GM12878 (cell line): ENCODE data around the gene B3GNT4. TPM values are rescaled to one million over a fixed set of nuclear protein-coding genes. Genes with fewer than 3 reads are reported as not detected.
"Not testable (repeated sequence)": the region's sequence is repeated elsewhere in the genome, so short reads cannot be mapped to it uniquely, and the experiment has no call there.

Experiments used
- ATAC-seq: fragments of 200-7000 bp; cut with Tn5 transposase; 3 replicates; pipeline ENCODE4 v1.9.1; 2020; ENCODE audit warnings: mild to moderate bottlenecking, moderate library complexity
- BruUV-seq: library from RNA; stranded (reverse); fragments of 400-500 nt; replicated peaks from 2 replicates; lab custom pipeline; 2021; lab: Mats Ljungman, UMichigan
- CTCF ChIA-PET: fragments of 300-600 bp; sonication (Branson Sonifier 250); formaldehyde crosslinking; extraction: SDS; loops from one replicate; lab custom pipeline; 2021; ENCODE audit warnings: inconsistent platforms; lab: Yijun Ruan, JAX
- POLR2A ChIA-PET: fragments of 350-600 bp; formaldehyde crosslinking; extraction: SDS; loops from one replicate; lab custom pipeline; 2021; ENCODE audit warnings: inconsistent platforms; lab: Charles Lee
- RAD21 ChIA-PET: fragments of 300-600 bp; sonication (Branson Sonifier 250); formaldehyde crosslinking; loops from one replicate; lab custom pipeline; 2023; ENCODE audit warnings: antibody characterized with exemption; ENCODE audit not compliant: unreplicated experiment; lab: Charles Lee
- SMC1A ChIA-PET: fragments of 300-600 bp; sonication (Branson Sonifier 250); formaldehyde crosslinking; loops from one replicate; lab custom pipeline; 2023; ENCODE audit not compliant: unreplicated experiment, uncharacterized antibody; lab: Charles Lee
- DNase-seq: peaks from one replicate; pipeline ENCODE4 v3.0.0-alpha.2; 2011; ENCODE audit warnings: low read depth, low spot score
- FAIRE-seq: peaks from 3 replicates; lab custom pipeline; 2011; peaks lifted over from hg19 to GRCh38; lab: Jason Lieb, UNC
- H2AFZ ChIP-seq: 2 replicates; pipeline ENCODE4 v1.6.0; 2011; ENCODE audit warnings: low read depth, low read length, control low read depth; ENCODE audit not compliant: control insufficient read depth
- H3K27ac ChIP-seq: 2 replicates; pipeline ENCODE4 v1.5.1; 2011; ENCODE audit warnings: control low read depth; ENCODE audit not compliant: control insufficient read depth, insufficient read depth
- H3K27me3 ChIP-seq, 2 experiments: replicated peaks in 1 of 2; 2 replicates each; pipeline versions ENCODE4 v1.6.0 to v1.6.1; 2011; ENCODE audit warnings: low read length in 1 of 2; ENCODE audit not compliant: control insufficient read depth in 2 of 2, insufficient read depth in 2 of 2
- H3K36me3 ChIP-seq, 2 experiments: 2 replicates each; pipeline ENCODE4 v1.5.1; 2011; ENCODE audit warnings: low read length in 1 of 2; ENCODE audit not compliant: control insufficient read depth in 2 of 2, insufficient read depth in 2 of 2
- H3K4me1 ChIP-seq: 2 replicates; pipeline ENCODE4 v1.6.1; 2011; ENCODE audit warnings: mild to moderate bottlenecking, low read length, moderate library complexity, mixed read lengths; ENCODE audit not compliant: control insufficient read depth, insufficient read depth
- H3K4me2 ChIP-seq: 2 replicates; pipeline ENCODE4 v1.6.0; 2011; ENCODE audit warnings: control low read depth; ENCODE audit not compliant: control insufficient read depth, insufficient read depth
- H3K4me3 ChIP-seq: fragments of 200-600 bp; sonication (generic); 2 replicates; pipeline ENCODE4 v1.5.1; 2016
- H3K79me2 ChIP-seq: 2 replicates; pipeline ENCODE4 v1.6.0; 2011; ENCODE audit warnings: low read length; ENCODE audit not compliant: control insufficient read depth, insufficient read depth
- H3K9ac ChIP-seq: 2 replicates; pipeline ENCODE4 v1.8.0; 2011; ENCODE audit warnings: low read length, control low read depth, mixed read lengths; ENCODE audit not compliant: control insufficient read depth, insufficient read depth
- H3K9me3 ChIP-seq: replicated peaks from 3 replicates; pipeline ENCODE4 v1.5.1; 2011; ENCODE audit warnings: mild to moderate bottlenecking, low read length; ENCODE audit not compliant: control insufficient read depth, insufficient read depth
- H4K20me1 ChIP-seq: 2 replicates; pipeline ENCODE4 v1.6.0; 2011; ENCODE audit not compliant: control insufficient read depth, insufficient read depth
- BACH1 ChIP-seq: fragments of 450-650 bp; IDR thresholded peaks from 2 replicates; pipeline ENCODE4 v1.6.1; 2017; ENCODE audit warnings: mild to moderate bottlenecking, borderline replicate concordance
- E2F8 ChIP-seq: fragments of 450-650 bp; IDR thresholded peaks from 2 replicates; pipeline ENCODE4 v1.6.1; 2018; ENCODE audit warnings: mild to moderate bottlenecking, low read depth, moderate library complexity; ENCODE audit not compliant: partially characterized antibody
- EED ChIP-seq: sonication (generic); IDR thresholded peaks from 2 replicates; pipeline ENCODE4 v1.6.1; 2016; ENCODE audit warnings: antibody characterized with exemption, low read depth
- LARP7 ChIP-seq: fragments of 450-650 bp; IDR thresholded peaks from 2 replicates; pipeline ENCODE4 v1.6.1; 2017; ENCODE audit warnings: mild to moderate bottlenecking
- NR2F1 ChIP-seq: fragments of 450-650 bp; conservative IDR thresholded peaks from 2 replicates; pipeline ENCODE4 v1.6.1; 2017; ENCODE audit warnings: mild to moderate bottlenecking
- PAX8 ChIP-seq: fragments of 450-650 bp; IDR thresholded peaks from 2 replicates; pipeline ENCODE4 v1.6.1; 2017; ENCODE audit warnings: mild to moderate bottlenecking, moderate library complexity
- RCOR1 ChIP-seq: conservative IDR thresholded peaks from 2 replicates; pipeline ENCODE4 v1.6.1; 2012; ENCODE audit warnings: low read depth, low read length, improper control_type of control experiment
- SREBF2 ChIP-seq: IDR thresholded peaks from 2 replicates; pipeline ENCODE4 v1.6.1; 2012; ENCODE audit warnings: mild to moderate bottlenecking, low read length
- STAT3 ChIP-seq: IDR thresholded peaks from 2 replicates; pipeline ENCODE4 v1.6.1; 2011; ENCODE audit warnings: low read depth, low read length, improper control_type of control experiment
- SUPT20H ChIP-seq: IDR thresholded peaks from 2 replicates; pipeline ENCODE4 v1.6.1; 2011; ENCODE audit warnings: low read depth, mild to moderate bottlenecking, low read length, moderate library complexity, borderline replicate concordance; ENCODE audit not compliant: control insufficient read depth
- ZNF274 ChIP-seq: IDR thresholded peaks from one replicate; pipeline ENCODE4 v1.8.0; 2011; ENCODE audit not compliant: insufficient read length, insufficient read depth
- WGBS: methylation state at CpG from one replicate; pipeline ENCODE4 v1.1.6; 2016; ENCODE audit warnings: low lambda C conversion rate; ENCODE audit not compliant: insufficient replicate concordance, insufficient coverage; ENCODE audit errors: missing lambda C conversion rate; 5-methylcytosine and 5-hydroxymethylcytosine counted together
- in situ Hi-C: fragments of 300-500 bp; cut with MboI; formaldehyde crosslinking; loops from 9 replicates; pipeline ENCODE4 v1.14.3; 2018; ENCODE audit warnings: mixed read lengths
- intact Hi-C: fragments of 100-400 bp; cut with micrococcal nuclease; formaldehyde crosslinking; loops from one replicate; pipeline ENCODE4 v1.14.2; 2022; ENCODE audit not compliant: unreplicated experiment
- polyA plus RNA-seq, 11 experiments: library from polyadenylated mRNA; depleted of rRNA in 4 of 11; unstranded in 6 of 11; stranded (reverse) in 5 of 11; fragments of >200 nt; fragmentation: Nextera tagmentation in 4 of 11; fragmentation: Illumina TruSeq in 1 of 11; extraction: Ambion mirVana in 4 of 11; extraction: Trizol in 1 of 11; gene quantifications; 1 replicate in 1 of 11; 2 replicates in 10 of 11; pipeline versions ENCODE4 v1.2.1 to v1.2.3, GENCODE V29; 2011 to 2016; ENCODE audit warnings: inconsistent platforms in 2 of 11, missing spikeins in 2 of 11, low read depth in 1 of 11
- total RNA-seq, 4 experiments: library from RNA; depleted of rRNA in 3 of 4; stranded (reverse); fragments of >200 nt in 3 of 4; fragmentation: Illumina TruSeq in 1 of 4; extraction: Trizol in 1 of 4; gene quantifications; 2 replicates each; pipeline versions ENCODE4 v1.2.1 to v1.2.3, GENCODE V29; 2013 to 2021

B3GNT4 gene
- total and polyA plus RNA-seq, 10 of the 15 experiments (the other 5 are each of a cell fraction or from before 2014, with no cell fraction given), result 0.04 to 0.95 (median 0.88) TPM; not detected in 7

- ChIA-PET SMC1A (interaction anchor here (1.2 kb wide), 1 partner anchor 17 kb away, joined by 3 read pairs; no protein-coding TSS in a partner anchor), POLR2A (no interaction called here), RAD21 (no interaction called here), CTCF (no interaction called here)
- no peaks in the 10 kb centered on the region for H3K36me3 ChIP-seq
- TF ChIP-seq PAX8 (no peak), STAT3 (no peak), E2F8 (no peak), SUPT20H (no peak), SREBF2 (no peak), BACH1 (no peak), NR2F1 (no peak), EED (no peak), RCOR1 (no peak), LARP7 (no peak), ZNF274 (no peak)
- H3K4me3 ChIP-seq, result no peak within 1 kb of the TSS
- H3K4me2 ChIP-seq, result no peak within 1 kb of the TSS
- H4K20me1 ChIP-seq, result no peaks in the 10 kb centered on the region
- intact Hi-C loops (no loop called here), in situ Hi-C loops (no loop called here)
- H3K27me3 ChIP-seq, result peaks cover 0 to 3% of the 10 kb centered on the region in 2 experiments; a peak in 1 of 4 replicates
- no TSS peak for BruUV-seq
- H3K9ac ChIP-seq, result no peak within 1 kb of the TSS
- no peak for DNase-seq
- WGBS, result 60% methylated on average over 17 of the region's 17 CpGs
- no peak for ATAC-seq
- H3K27ac ChIP-seq, result no peak within 1 kb of the TSS
- no peak within 1 kb of the TSS for H2AFZ ChIP-seq
- H3K4me1 ChIP-seq, result no peaks in the 10 kb centered on the region
- no peaks in the 10 kb centered on the region for H3K79me2 ChIP-seq
- H3K9me3 ChIP-seq, result no peaks in the 10 kb centered on the region
- no peak for FAIRE-seq
Observed at GRCh38 chr12:122174155-122174845, 29.2 kb upstream of the B3GNT4 start, which contains the start of gene IL31. TSS of gene IL31 (minus strand) at chr12:122174221. CDS start at chr12:122174172, 49 bp downstream.

GRCh38 chr12:122176473-122176872 lies 27.0 kb upstream of the B3GNT4 start:
- H3K79me2 ChIP-seq, H3K4me1 ChIP-seq, H3K27me3 ChIP-seq, DNase-seq, BruUV-seq, intact Hi-C loops, RAD21 ChIA-PET, in situ Hi-C loops, H4K20me1 ChIP-seq, H3K4me2 ChIP-seq, H3K4me3 ChIP-seq, H2AFZ ChIP-seq, CTCF ChIA-PET, H3K36me3 ChIP-seq, ATAC-seq, H3K9me3 ChIP-seq, H3K27ac ChIP-seq, H3K9ac ChIP-seq, FAIRE-seq: not testable (repeated sequence)
- SMC1A ChIA-PET, result interaction anchor here (1.2 kb wide), 1 partner anchor 9 kb away, joined by 3 read pairs; no protein-coding TSS in a partner anchor
- WGBS, result 48% methylated on average over 4 of the region's 4 CpGs
- POLR2A ChIA-PET, result interaction anchor here (0.5 kb wide), 1 partner anchor 20 kb away, joined by 4 read pairs; no protein-coding TSS in a partner anchor
